Left ventricle myocardium inferior (tissue), 1 donor: ENCODE data around the gene C10orf90. TPM values are rescaled to one million over a fixed set of nuclear protein-coding genes. Genes with fewer than 3 reads are reported as not detected.

Experiments
- DNase-seq: peaks from one replicate; pipeline ENCODE4 v3.0.0-alpha.2; 2020
- H3K27ac ChIP-seq: fragments of 200-600 bp; replicated peaks from 2 replicates; pipeline ENCODE4 v1.8.0; 2021
- H3K27me3 ChIP-seq: fragments of 200-600 bp; 2 replicates; pipeline ENCODE4 v1.8.0; 2021; ENCODE audit warnings: low read depth
- H3K36me3 ChIP-seq: fragments of 200-600 bp; 2 replicates; pipeline ENCODE4 v1.8.0; 2021
- H3K4me1 ChIP-seq: fragments of 200-600 bp; 2 replicates; pipeline ENCODE4 v1.8.0; 2021
- H3K4me3 ChIP-seq: fragments of 200-600 bp; 2 replicates; pipeline ENCODE4 v1.8.0; 2021; ENCODE audit warnings: mild to moderate bottlenecking, moderate library complexity
- H3K9me3 ChIP-seq: fragments of 200-600 bp; replicated peaks from 2 replicates; pipeline ENCODE4 v1.8.0; 2021
- intact Hi-C: fragments of 100-400 bp; cut with micrococcal nuclease; formaldehyde crosslinking; loops from one replicate; pipeline ENCODE4 v1.11.0; 2022
- total RNA-seq: library from RNA; stranded (reverse); fragmentation: NEBNext Ultra II Directional; extraction: Animal tissue kit (Norgen Biotek cat#: 25700); gene quantifications from one replicate; pipeline ENCODE4 v1.2.1, GENCODE V29; 2021
- TF ChIP-seq, protein P1 (sequence below): fragments of 200-600 bp; IDR thresholded peaks from 2 replicates; pipeline ENCODE4 v1.8.0; 2021; ENCODE audit warnings: antibody characterized with exemption, mild to moderate bottlenecking, borderline replicate concordance
- donor health status: DM: no; HTN: yes; CAD: no; lungs with severe emphysema.

C10orf90 gene
- total RNA-seq, 1 donor from 2014 or later: not detected

DNA sequence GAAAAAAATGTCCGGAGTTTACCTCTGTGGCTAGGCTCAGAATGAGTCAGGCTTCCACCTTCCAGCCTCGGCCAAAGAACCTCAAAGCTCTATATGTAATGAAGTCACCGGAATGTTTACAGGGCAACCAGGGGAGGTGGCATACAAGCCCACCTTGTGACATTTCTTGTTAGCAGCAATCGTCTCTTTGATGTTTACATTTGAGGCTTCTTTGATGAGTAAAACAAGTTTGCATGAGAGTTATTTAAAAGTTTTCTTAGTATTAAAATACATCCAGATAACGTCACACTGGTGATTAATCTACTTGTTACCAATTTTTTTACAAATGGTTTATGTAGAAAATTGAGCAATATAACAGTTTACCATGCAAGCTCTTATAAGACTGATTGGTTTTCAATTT, 149.1 kb downstream of the C10orf90 start:
- no peak for DNase-seq

DNA sequence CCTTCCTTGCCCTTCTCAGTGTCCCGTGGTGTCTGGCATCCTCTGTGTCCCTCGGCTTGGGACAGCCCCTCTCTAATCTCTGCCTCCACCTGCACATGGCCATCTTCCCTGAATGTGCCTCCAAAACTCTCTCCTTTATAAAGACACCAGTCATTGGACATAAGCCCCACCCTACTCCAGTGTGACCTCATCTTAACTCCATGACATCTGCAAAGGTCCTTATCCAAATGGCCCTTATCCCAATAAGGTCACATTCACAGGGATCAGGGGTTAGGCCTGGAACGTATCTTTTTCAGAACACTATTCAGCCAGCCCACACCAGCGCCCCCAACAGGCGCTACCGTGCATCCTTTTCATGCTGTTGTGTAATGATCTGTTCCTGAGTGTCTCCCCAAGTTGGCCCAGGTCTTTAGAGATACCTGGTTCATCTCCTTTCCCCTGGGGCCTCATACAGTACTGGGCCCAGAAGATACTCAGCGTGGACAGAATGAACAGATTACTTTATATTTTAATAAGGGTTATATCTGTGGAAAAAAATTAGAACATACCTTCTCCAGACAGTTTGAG, 149.7 kb downstream of the C10orf90 start:
- Histone ChIP-seq H3K27ac (no peak overlapping the region), H3K36me3 (no peaks in the 10 kb centered on the region), H3K27me3 (peaks cover 32% of the 10 kb centered on the region), H3K9me3 (no peaks in the 10 kb centered on the region), H3K4me3 (no peak overlapping the region), H3K4me1 (no peaks in the 10 kb centered on the region)
- DNase-seq: no peak
- TF ChIP-seq, protein P1, sequence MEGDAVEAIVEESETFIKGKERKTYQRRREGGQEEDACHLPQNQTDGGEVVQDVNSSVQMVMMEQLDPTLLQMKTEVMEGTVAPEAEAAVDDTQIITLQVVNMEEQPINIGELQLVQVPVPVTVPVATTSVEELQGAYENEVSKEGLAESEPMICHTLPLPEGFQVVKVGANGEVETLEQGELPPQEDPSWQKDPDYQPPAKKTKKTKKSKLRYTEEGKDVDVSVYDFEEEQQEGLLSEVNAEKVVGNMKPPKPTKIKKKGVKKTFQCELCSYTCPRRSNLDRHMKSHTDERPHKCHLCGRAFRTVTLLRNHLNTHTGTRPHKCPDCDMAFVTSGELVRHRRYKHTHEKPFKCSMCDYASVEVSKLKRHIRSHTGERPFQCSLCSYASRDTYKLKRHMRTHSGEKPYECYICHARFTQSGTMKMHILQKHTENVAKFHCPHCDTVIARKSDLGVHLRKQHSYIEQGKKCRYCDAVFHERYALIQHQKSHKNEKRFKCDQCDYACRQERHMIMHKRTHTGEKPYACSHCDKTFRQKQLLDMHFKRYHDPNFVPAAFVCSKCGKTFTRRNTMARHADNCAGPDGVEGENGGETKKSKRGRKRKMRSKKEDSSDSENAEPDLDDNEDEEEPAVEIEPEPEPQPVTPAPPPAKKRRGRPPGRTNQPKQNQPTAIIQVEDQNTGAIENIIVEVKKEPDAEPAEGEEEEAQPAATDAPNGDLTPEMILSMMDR: no peak
- intact Hi-C loops: no loop called here

More for the DNA sequence above, 149.1 kb downstream of the C10orf90 start:
- Histone ChIP-seq H3K36me3 (no peaks in the 10 kb centered on the region), H3K27ac (no peak overlapping the region), H3K9me3 (no peaks in the 10 kb centered on the region), H3K4me3 (no peak overlapping the region), H3K27me3 (peaks cover 32% of the 10 kb centered on the region), H3K4me1 (no peaks in the 10 kb centered on the region)
- intact Hi-C loops: no loop called here
- TF ChIP-seq, protein P1: no peak

DNA sequence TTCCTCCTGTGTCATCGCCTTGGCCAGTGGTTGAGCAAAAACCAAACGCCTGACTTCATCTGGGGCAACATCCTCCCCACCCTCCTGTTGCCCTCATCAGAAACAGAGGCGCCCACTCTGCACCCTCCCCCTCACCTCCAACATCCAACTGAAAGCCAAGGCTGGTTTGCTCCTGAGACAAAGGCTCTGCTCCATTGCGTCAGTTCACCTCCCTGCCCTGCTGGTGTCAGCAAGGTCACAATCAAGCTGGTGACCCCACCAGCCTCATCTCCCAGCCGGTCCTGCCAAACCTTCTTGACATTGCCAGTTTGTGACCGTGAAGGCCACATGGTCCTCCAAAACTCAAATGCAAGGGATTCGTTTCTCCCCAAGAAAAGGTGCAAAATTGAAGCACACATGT, 150.5 kb downstream of the C10orf90 start:
- TF ChIP-seq, protein P1: no peak
- Histone ChIP-seq H3K9me3 (no peaks in the 10 kb centered on the region), H3K4me1 (no peaks in the 10 kb centered on the region), H3K27ac (no peak overlapping the region), H3K4me3 (no peak overlapping the region), H3K36me3 (no peaks in the 10 kb centered on the region), H3K27me3 (peaks cover 25% of the 10 kb centered on the region)
- intact Hi-C loops: no loop called here
- DNase-seq: no peak

DNA sequence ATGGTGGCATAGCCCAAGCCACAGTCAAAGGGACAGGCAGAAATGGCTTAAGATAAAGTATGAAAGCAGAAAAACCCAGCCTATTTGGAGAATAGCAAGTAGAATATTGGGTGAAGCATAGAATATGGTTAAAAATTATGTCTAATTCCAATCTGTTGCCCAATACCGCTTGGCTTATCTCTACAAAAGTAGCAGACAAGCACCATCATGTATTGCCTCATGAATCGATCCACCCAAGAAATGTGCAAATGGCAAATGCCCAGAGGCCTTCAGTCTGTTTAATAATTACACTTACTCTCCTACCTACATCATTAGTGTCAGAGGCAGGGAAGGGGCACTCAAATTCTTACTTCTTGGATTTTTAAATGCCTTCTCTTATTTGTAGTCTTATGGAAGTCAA, 151.3 kb downstream of the C10orf90 start:
- TF ChIP-seq, protein P1: no peak
- H3K27ac ChIP-seq: no peak overlapping the region
- intact Hi-C loops: no loop called here
- H3K4me3 ChIP-seq: no peak overlapping the region
- H3K36me3 ChIP-seq: no peaks in the 10 kb centered on the region
- no peaks in the 10 kb centered on the region for H3K4me1 ChIP-seq
- DNase-seq: no peak
- H3K27me3 ChIP-seq: peaks cover 23% of the 10 kb centered on the region
- H3K9me3 ChIP-seq: no peaks in the 10 kb centered on the region

- intact Hi-C loops: no loop called here
- Histone ChIP-seq H3K36me3 (no peaks in the 10 kb centered on the region), H3K27me3 (peaks cover 16% of the 10 kb centered on the region), H3K4me1 (no peaks in the 10 kb centered on the region), H3K27ac (no peak overlapping the region), H3K4me3 (no peak overlapping the region), H3K9me3 (no peaks in the 10 kb centered on the region)
- DNase-seq: no peak
- TF ChIP-seq, protein P1: no peak
These were observed 152.0 kb downstream of the C10orf90 start for GRCh38 chr10:126518218-126519080.
